Inferior parietal cortex (tissue), 1 donor: ENCODE measurements around the gene IQCE.
"Not testable (repeated sequence)": the region's sequence is repeated elsewhere in the genome, so short reads cannot be mapped to it uniquely, and the experiment has no call there.

Experiments
- DNase-seq: peaks from one replicate; pipeline ENCODE4 v3.0.0-alpha.2; 2016; ENCODE audit errors: extremely low spot score

Gene IQCE

DNA sequence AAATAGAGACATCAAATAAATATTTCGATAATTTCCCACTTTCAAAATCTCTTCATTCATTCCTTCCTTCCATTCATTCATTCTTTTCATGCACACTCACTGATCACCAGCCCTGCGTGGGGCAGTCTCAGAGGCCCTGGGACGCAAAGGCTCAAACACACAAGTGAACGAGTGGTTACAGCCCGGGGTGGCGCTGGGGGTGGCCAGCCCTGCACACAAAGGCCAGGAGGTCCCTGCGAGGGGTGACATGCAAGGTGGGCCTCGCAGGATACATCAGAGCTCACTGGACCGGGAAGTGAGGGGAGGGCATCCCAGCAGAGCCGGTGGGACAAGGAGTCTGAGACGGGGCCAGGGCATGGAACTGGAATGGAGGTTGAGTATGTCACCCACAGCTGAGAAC, 43.1 kb downstream of the IQCE start:
- no peak for DNase-seq

DNA sequence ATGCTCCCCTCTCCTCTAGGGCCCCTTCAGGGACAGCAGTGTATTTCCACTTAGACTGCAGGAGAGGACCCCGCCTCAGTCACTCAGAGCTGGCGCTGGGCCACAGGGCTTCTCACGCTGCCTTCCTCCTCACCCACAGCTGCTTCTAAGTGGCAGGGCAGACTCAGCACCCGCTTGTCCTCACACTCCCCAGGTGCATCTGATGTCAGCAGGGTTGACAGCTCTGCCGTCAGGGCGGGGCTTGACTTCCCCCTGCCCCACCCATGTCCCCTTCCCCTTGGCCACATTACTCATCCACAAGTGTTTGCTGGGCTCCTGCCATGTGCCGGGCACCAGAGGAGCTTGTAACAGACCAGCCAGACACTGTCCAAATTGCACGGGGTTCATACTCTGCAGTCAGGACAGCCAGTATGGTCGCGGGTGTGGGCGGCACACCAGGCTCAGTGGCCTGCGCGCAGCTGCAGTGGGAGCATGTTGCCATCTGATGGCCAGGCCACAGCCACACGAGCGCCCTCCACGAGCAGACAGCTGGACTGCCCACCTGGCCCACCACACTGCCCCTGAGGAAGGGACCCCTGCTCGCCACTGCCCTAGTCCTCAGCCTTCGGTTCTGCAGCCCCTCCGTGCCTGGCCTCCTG, 43.7 kb downstream of the IQCE start:
- DNase-seq, result no peak

DNA sequence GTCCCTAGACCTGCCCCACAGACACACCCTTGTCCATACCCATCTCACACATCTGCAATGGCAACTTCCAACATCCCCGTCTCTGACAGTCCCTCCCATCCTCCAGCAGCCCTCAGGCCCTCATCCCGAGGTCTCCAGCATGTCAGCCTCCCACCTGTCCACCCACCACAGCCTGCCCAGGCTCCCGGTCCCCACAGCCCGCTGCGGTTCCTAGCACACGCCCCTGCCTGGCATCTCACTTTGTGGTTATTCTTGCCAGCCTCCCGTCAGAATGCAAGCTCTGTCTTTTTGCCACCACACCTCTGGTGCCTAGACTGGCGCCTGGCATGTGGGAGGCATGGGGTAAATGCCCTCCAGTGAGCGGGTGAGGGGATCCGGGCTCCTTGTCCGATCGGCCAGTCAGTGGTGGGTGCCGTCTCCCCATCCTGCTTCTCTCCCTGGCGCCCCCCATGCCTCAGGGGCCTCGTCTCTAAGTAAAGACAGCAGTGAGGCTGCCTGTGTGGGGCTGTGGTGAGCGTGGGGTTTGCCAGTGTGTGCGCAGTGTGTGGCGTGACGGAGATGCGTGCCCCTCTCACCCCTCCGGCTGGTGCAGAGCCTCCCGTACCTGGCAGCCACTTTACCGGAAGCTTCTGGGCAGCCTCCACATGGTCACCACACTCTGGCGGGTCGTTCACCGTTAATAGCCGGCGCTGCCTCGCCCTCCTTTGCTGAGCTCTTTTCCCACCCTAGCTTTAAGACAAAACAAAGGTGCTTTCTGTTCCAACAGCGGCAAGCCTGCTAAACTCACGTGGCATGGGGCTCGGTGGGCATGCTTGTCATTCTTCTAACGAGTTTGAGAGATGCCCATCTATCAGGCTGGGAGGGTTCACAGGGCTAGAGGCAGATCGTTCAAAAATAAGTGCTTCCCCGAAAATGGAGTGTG, 44.5 kb downstream of the IQCE start:
- no peak for DNase-seq

DNA sequence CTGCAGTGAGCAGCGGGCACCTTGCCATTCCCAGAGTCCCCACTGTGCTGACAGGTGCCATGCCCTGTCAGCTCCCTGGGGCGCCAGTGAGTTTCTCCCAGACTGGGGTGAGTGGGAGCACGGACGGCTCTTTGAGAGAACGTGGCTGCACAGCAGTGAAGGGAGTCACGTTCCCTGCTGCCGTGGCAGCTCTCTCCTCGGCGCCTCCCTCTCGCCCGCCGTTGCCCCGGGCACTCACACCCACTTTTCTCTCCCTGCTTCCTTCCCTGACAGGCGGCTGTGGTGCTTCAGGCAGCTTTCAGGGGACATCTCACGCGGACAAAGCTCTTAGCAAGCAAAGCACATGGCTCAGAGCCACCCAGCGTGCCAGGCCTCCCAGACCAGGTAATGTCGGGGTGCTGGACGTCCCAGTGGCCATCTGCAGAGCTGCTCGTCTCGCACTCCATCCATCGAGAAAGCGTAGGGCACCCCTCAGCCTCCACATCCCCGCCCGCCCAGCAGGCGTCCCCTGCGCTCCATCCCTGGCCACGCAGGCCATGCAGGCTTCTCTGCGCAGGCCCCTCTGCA, 45.9 kb downstream of the IQCE start:
- DNase-seq, result no peak

DNA sequence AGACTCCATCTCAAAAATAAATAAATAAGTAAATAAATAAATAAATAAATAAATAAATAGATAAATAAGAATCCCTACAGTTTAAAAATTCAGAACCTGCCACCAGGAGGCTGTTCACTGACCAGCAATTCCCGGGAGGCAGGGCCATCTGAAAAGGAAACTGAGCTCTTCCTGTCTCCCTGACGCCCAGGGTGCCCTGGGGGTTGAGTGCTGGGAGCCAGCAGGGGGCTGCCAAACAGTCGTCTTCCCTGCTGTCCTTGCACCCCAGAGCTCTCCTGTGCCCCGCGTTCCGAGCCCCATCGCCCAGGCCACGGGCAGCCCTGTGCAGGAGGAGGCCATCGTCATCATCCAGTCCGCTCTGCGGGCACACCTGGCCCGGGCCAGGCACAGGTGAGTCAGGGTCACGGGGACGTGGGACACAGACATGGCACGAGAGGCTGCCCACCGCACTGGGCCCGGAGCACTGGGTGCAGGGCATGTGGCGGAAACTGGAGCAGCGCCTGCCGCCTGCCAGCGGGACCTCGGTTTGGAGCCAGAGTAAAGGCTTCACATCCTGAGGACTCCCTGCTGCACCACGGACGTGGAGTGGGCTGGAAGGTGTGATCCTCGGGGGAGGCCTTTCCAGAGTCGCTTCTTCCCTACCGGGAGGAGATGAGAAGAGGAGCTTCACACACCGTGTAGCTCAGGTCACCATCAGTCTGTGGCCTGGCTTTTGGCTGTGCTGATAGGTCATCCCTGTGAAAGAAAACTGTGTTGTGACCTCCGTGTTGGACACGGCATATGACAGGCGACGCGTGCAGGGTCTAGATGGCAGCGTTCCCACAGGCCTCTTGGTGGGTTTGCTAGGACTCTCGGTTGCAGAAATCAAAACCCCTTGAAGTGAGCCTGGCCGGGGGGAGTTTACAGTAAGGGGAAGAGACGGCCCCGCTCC, 47.1 kb downstream of the IQCE start:
- no peak for DNase-seq

DNA sequence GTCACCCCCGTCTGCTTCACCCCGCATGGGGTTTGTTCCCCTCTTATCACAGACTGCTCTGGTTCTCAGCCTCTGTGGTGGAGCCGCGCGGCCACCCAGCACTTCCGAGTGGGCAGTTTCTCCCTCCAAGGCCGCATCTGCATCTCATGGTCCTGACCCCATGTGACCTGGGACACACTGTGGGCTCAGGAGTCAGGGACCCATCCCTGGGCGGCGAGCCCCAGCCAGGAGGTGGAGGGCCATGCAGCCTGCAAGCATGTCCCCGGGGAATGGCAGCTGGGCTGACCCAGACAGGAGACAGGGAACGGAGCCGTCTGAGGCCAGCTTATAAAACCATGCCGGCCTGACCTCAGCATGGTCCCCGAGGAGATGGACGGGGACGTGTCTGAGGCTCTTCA, 47.8 kb downstream of the IQCE start:
- no peak for DNase-seq

DNA sequence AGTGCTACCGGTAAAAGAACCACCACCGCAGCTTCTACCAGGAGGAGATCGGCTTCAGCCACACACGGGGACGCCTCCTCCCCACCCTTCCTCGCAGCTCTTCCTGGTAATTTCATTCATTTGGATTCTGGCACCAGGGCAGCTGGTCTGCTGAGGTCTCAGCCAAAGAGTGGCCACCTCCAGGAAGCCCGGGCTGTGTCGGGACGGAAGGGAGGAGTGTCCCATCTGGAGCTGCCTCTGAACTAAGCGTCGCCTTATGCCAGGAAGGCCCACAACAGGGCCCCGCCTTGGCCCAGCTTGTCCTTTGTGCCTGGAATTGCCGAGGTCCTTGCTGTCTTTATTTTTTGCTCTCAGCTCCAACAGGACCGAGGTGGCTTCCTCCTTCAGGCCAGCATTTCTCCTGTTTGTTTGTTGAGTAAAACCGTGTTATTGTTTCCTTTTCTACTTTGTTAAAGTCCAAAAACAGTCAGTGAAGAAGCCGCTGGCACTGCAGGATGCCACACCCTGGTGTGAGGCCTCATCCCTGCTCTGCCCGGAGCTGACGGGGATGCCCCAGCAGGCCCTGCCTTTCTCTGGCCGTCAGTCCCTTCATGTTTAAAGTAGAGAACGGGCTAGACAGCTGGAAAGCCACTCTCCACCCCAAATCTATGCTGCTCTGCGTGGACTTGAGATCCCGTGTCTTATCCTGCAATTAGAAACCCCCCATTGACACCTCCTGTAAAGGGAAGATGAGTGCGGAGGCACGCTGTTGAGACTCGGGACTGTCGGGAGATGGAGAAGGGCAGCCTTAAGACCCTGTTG, 48.5 kb downstream of the IQCE start:
- DNase-seq, result no peak

DNA sequence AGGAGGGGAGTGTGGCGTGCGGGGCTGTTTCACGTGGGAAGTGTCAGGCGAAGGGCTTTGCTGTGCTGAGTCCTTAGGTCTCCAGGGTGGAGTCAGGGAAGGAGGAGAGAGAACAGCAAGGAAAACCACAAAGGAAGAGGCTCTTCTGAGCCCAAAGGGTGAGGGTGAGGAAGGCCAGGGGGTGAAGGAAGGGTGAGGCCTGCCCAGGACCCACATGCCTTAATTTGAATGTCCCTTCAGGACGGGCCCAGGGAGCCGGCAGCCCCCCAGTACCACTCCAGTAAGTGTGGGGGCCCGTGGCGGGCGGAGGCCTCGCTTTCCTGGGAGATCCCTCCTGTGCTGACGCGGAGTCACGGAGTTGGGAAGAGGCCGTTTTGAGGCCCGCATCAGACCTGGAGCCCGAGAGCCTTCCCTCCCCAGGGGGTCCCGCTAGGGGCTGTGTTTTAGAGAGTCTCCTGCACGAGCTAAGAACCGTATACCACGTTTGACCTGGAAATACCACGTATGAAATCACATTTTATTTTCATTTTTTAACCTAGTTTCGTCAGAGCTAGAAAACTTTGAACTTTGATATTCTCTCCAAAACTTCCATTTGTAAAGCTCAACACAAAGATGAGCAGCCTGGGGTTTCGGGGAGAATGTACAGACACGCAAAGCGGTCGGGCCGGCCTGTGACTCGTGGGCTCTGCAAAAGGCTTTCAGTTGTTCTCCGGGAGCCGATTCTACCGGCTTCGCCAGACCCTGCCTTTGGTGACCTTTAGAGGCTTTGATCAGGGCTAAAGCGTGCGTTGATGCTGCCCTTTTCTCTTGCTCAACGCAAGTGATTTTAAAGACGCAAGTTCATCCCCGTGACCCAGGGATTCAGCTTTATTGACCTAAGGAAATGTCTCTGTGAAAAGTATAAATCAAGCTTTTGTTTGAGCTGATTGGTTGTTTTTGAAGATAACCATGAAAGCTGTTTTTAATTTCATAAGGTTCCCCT, 49.4 kb downstream of the IQCE start:
- DNase-seq, result no peak

DNA sequence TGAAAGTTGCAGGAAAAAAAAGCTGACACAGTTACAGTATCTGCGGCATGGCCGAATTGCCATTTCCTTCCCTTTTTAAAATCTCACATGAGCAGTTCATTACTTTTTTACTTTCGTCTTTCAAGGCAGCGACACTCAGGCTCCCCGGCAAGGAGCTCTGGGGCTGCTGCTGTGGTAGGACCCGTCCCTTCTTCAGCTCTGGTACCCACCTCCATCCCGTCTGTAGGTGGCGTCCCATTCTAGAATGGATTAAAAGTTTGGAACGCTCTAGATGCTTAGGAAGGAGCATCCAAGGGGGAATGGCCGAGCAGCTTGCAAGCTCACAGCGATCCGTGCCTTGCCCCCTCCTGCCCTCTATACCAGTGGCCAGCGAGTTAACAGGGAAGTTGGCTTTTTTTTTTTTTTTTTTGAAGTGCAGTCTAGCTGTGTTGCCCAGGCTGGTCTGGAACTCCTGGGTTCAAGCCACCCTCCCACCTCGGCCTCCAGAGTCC, 50.2 kb downstream of the IQCE start:
- DNase-seq, result no peak

DNA sequence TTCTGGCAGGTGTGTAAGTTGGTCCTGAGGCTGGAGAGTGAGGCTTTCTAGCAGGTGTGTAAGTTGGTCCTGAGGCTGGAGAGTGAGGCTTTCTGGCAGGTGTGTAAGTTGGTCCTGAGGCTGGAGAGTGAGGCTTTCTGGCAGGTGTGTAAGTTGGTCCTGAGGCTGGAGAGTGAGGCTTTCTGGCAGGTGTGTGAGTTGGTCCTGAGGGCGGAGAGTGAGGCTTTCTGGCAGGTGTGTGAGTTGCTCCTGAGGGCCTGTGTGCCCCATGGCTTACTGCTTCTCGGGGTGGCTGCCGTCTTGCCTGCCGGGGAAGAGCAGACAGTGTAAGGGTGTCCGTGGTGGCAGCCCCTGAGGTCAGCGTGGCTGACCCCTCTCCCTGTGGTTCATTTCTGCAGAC, 50.9 kb downstream of the IQCE start:
- DNase-seq, result not testable (repeated sequence)

DNA sequence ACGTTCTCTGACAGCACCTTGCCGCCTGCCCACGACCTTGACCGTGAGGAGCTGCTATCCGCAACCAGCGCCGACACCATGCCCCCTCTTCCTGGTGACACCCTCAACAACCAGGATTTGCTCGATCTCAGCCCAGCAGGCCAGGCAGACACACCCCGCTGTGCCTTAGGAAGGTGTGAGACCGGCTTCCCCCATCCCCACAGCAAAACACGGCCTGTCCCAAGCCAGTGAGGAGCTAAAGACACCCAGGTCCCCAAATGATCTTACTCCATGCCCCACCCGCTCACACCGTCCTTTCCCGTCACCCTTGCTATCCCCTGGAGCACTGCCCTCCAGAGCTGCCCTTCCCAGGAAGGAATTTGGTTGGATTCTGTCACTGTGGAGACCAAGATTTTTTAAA, 51.7 kb downstream of the IQCE start:
- no peak for DNase-seq

DNA sequence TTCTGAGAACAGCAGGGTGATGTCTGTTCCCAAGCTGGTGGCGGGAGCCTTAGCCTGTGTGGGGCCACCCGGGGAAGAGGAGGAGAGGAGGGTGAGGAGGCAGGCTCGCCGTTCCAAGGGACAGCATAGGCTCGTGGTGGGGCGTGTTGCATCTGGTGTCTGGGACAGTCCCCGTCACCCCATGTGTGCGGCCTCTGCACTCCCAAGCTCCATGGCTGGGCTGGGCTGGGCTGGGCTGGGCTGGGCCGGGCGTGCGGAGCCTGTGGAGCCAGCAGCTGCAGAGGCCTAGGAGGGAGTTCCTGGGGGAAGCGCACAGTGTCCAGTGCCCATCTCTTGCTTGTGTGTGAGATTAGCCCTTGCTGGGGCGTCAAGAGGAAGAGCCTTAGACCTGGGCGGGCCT, 52.1 kb downstream of the IQCE start:
- no peak for DNase-seq

DNA sequence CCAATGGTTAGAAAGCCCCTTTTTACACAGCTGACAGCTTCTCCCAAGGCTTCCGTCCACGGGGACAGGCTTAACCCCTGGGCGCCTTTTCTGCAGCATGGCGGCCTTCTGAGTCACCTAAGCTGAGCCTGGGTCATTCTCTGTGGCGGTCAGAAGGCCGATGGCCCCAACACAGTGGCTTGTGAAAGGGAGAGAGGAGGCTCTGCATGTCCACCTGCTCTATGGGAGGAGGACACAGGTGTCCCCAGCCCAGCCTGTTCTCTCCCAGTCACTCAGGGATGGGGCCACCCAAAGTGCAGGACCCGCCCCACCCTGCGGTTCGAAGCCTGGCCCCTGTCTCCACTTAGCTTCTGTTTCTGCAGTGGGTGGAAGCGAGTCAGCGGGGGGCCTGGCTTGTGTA, 52.6 kb downstream of the IQCE start:
- no peak for DNase-seq

DNA sequence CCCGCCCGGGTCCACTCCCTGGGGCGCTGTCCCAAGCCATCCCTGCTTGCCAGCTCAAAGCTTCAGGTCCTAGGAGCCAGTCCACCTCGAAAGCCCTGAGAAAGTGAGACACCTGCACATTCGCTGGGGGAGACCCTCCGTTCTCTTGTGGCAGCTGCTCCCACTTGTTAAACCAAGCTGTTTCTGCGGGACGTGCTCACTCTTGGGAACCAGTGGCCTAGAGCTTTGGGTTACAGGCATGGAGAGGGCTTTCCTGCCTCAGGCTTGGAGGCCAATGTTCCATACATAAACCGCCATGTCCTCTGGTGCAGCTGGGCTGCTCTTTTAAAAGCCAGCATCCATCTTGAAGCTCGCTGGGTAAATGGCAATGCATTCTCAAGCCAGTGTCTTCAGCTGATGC, 53.1 kb downstream of the IQCE start:
- DNase-seq, result no peak

DNA sequence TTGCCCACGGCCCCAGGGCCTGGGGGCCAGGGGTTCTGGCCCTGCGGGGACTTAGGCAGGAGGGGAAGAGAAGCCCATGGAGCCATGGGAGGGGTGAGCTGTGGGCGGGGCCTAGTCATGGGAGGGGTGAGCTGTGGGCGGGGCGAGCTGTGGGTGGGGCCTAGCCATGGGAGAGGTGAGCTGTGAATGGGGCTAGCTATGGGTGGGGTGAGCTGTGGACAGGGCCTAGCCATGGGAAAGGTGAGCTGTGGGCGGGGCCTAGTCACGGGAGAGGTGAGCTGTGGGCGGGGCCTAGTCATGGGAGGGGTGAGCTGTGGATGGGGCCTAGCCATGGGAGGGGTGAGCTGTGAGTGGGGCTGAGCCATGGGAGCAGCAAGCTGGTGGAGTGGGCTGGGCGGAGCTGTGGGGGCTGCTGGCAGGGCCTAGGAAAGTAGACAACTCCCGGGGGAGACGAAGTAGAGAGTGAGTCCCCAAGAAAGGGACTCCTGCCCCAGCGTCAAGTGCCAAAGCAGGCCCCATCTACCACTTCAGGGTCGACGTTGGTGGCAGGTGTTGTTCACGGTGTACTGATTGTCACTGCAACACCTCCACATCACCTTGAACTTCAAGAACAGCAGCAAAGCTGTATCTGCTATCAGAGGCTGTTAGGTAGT, 53.8 kb downstream of the IQCE start:
- no peak for DNase-seq

DNA sequence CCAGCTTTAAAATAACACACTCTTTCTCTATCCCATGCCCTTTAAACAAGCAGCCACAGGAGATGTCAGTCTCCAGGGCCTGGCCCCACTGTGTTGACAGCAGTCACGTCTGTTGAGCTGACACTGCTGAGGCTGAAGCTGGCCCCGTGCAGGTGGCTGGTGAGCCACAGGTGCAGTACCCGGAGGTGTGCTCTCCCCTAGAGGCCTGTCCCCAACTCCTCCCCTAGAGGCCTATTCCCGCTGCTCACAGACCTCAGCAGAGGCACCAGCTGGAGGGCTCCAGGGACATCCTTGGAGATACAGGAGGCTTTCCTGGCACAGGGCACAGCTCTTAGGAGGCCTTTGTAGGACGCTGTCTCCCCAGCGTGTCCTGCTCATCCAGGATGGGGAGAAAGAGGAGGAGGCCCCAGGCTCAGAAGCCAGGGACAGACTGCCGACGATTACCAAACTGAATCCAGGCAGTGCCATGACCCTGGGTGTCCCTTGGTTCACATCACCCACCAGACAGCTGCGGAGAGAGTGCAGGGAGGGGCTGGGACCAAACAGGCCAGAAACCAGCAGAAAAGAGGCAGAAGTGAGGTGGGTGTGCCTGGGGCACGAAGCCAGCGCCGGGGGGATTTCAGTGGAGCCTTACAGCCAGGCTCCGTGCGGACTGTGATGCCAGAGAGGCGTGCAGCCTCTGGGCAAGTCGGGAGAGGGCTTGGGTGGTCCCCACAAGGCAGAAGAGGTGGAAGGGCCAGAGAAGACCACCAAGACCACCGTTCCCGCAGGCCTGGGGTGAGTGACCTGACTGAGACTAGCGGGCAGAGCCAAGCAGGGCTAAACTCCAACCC, 54.5 kb downstream of the IQCE start:
- DNase-seq, result no peak

DNA sequence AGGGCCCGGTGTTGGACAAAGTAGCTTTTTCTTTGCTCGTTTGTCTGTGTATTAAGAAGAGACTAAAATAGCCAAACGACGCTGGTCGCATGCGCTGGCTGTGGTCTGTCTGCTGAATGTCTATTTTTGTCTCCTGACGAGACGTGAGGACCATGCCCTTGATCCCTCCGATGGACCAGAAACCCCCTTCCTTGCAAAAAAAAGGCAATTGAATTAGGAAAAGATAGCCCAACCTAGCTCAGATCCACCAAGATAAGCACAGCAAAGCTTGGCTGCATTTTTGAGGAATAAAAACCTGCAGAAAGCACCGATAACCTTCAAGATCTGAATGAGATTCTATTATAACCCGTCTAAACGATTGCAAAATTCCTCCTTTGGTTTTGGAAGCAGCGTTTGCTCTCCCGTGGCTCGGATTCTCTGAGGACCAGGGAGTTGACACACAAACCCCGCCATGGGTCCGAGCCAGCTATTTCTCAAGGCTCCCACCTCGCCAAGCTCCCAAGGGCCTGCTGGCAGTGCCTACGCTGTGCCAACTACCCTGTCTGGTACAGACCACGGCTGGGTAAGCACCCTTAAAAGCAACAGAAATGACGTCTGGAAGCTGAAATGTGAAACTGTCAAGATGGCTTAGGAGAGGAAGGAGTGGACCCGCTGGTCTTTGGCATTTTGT, 55.3 kb downstream of the IQCE start:
- DNase-seq, result no peak
